ENCODE measurements around the gene CDC14C.

The CDC14C gene

GRCh38 chr7:48959676-48960075 lies 35.3 kb downstream of the CDC14C start:
- Histone ChIP-seq H3K9me2 (ENCODE audit: low read depth, low read length) (no peaks in the 10 kb centered on the region), H3K4me1 (ENCODE audit: insufficient read depth, low read length, severe bottlenecking) (no peaks in the 10 kb centered on the region), H3K27ac (ENCODE audit: low read depth, low read length, poor library complexity, severe bottlenecking) (no peak overlapping the region), H3K9ac (ENCODE audit: low read length) (no peak overlapping the region), H3K4me3 (ENCODE audit: low read depth, low read length, poor library complexity, severe bottlenecking) (no peak overlapping the region), H3F3A (ENCODE audit: insufficient read depth, low read length) (no peaks in the 10 kb centered on the region), H3K9me3 (ENCODE audit: low read length) (no peaks in the 10 kb centered on the region), H3K4me2 (ENCODE audit: low read length) (no peak overlapping the region), H3K79me2 (ENCODE audit: insufficient read depth, low read length) (no peaks in the 10 kb centered on the region), H2AFZ (ENCODE audit: low read length) (no peak overlapping the region), H4K20me1 (ENCODE audit: insufficient read depth, low read length) (no peaks in the 10 kb centered on the region), H3K36me3 (ENCODE audit: insufficient read depth, low read length) (no peaks in the 10 kb centered on the region), H3K27me3 (ENCODE audit: insufficient read depth, low read length) (no peaks in the 10 kb centered on the region)
- TF ChIP-seq EZH2 (IDR thresholded peaks at IDR 0.05; ENCODE audit: borderline replicate concordance, low read length) (no peak), CTCF (IDR thresholded peaks at IDR 0.05; ENCODE audit: low read length) (no peak)

- Histone ChIP-seq H2AFZ (ENCODE audit: low read length) (no peak overlapping the region), H3K9me2 (ENCODE audit: low read depth, low read length) (no peaks in the 10 kb centered on the region), H3K4me3 (ENCODE audit: low read depth, low read length, poor library complexity, severe bottlenecking) (no peak overlapping the region), H3K27me3 (ENCODE audit: insufficient read depth, low read length) (no peaks in the 10 kb centered on the region), H3K79me2 (ENCODE audit: insufficient read depth, low read length) (no peaks in the 10 kb centered on the region), H3K9me3 (ENCODE audit: low read length) (no peaks in the 10 kb centered on the region), H3K27ac (ENCODE audit: low read depth, low read length, poor library complexity, severe bottlenecking) (no peak overlapping the region), H3F3A (ENCODE audit: insufficient read depth, low read length) (no peaks in the 10 kb centered on the region), H3K36me3 (ENCODE audit: insufficient read depth, low read length) (no peaks in the 10 kb centered on the region), H3K4me2 (ENCODE audit: low read length) (no peak overlapping the region), H3K9ac (ENCODE audit: low read length) (no peak overlapping the region), H4K20me1 (ENCODE audit: insufficient read depth, low read length) (no peaks in the 10 kb centered on the region), H3K4me1 (ENCODE audit: insufficient read depth, low read length, severe bottlenecking) (no peaks in the 10 kb centered on the region)
- no peak for TF ChIP-seq CTCF (IDR thresholded peaks at IDR 0.05; ENCODE audit: low read length)
Observed at GRCh38 chr7:48962821-48963505, 38.6 kb downstream of the CDC14C start.

GRCh38 chr7:48964074-48964473 lies 39.7 kb downstream of the CDC14C start:
- H3K4me1 ChIP-seq (ENCODE audit: insufficient read depth, low read length, severe bottlenecking): no peaks in the 10 kb centered on the region
- no peaks in the 10 kb centered on the region for H3K27me3 ChIP-seq (ENCODE audit: insufficient read depth, low read length)
- H3K4me2 ChIP-seq (ENCODE audit: low read length): no peak overlapping the region
- no peaks in the 10 kb centered on the region for H3K79me2 ChIP-seq (ENCODE audit: insufficient read depth, low read length)
- H3F3A ChIP-seq (ENCODE audit: insufficient read depth, low read length): no peaks in the 10 kb centered on the region
- no peaks in the 10 kb centered on the region for H3K9me2 ChIP-seq (ENCODE audit: low read depth, low read length)
- no peak for TF ChIP-seq EZH2 (IDR thresholded peaks at IDR 0.05; ENCODE audit: borderline replicate concordance, low read length)
- H3K9ac ChIP-seq (ENCODE audit: low read length): no peak overlapping the region
- H2AFZ ChIP-seq (ENCODE audit: low read length): no peak overlapping the region
- no peaks in the 10 kb centered on the region for H3K9me3 ChIP-seq (ENCODE audit: low read length)
- no peak overlapping the region for H3K4me3 ChIP-seq (ENCODE audit: low read depth, low read length, poor library complexity, severe bottlenecking)
- H4K20me1 ChIP-seq (ENCODE audit: insufficient read depth, low read length): no peaks in the 10 kb centered on the region
- no peaks in the 10 kb centered on the region for H3K36me3 ChIP-seq (ENCODE audit: insufficient read depth, low read length)
- H3K27ac ChIP-seq (ENCODE audit: low read depth, low read length, poor library complexity, severe bottlenecking): no peak overlapping the region

GRCh38 chr7:48971173-48971572 lies 46.8 kb downstream of the CDC14C start:
- no peaks in the 10 kb centered on the region for H3K36me3 ChIP-seq (ENCODE audit: insufficient read depth, low read length)
- no peak overlapping the region for H3K9ac ChIP-seq (ENCODE audit: low read length)
- no peaks in the 10 kb centered on the region for H4K20me1 ChIP-seq (ENCODE audit: insufficient read depth, low read length)
- no peak overlapping the region for H2AFZ ChIP-seq (ENCODE audit: low read length)
- no peak for TF ChIP-seq EZH2 (IDR thresholded peaks at IDR 0.05; ENCODE audit: borderline replicate concordance, low read length)
- no peak for TF ChIP-seq CTCF (IDR thresholded peaks at IDR 0.05; ENCODE audit: low read length)
- H3K4me3 ChIP-seq (ENCODE audit: low read depth, low read length, poor library complexity, severe bottlenecking): no peak overlapping the region
- no peaks in the 10 kb centered on the region for H3K79me2 ChIP-seq (ENCODE audit: insufficient read depth, low read length)
- H3K4me1 ChIP-seq (ENCODE audit: insufficient read depth, low read length, severe bottlenecking): no peaks in the 10 kb centered on the region
- no peaks in the 10 kb centered on the region for H3K9me2 ChIP-seq (ENCODE audit: low read depth, low read length)
- H3K27ac ChIP-seq (ENCODE audit: low read depth, low read length, poor library complexity, severe bottlenecking): no peak overlapping the region
- no peaks in the 10 kb centered on the region for H3K9me3 ChIP-seq (ENCODE audit: low read length)
- H3K4me2 ChIP-seq (ENCODE audit: low read length): no peak overlapping the region
- H3F3A ChIP-seq (ENCODE audit: insufficient read depth, low read length): no peaks in the 10 kb centered on the region
- H3K27me3 ChIP-seq (ENCODE audit: insufficient read depth, low read length): no peaks in the 10 kb centered on the region

Data from OCI-LY1 (cell line).